ENCODE measurements around the gene GNG13.

The GNG13 gene

GRCh38 chr16:799948-800833 is at the start of gene GNG13:
Gene GNG13, minus strand, starts transcription at chr16:800734. Its CDS starts 1,657 bp downstream, at chr16:799077.
- no peaks in the 10 kb centered on the region for H3K9me3 ChIP-seq (ENCODE audit: low read length)
- peaks cover 10% of the 10 kb centered on the region for H3K27me3 ChIP-seq (ENCODE audit: insufficient read depth, low read length)
- H2AFZ ChIP-seq (ENCODE audit: low read depth, low read length): no peak within 1 kb of the TSS
- no peak within 1 kb of the TSS for H3K4me3 ChIP-seq (ENCODE audit: low read length)
- peaks cover 12% of the 10 kb centered on the region for H3K36me3 ChIP-seq (ENCODE audit: insufficient read depth, low read length)
- H3K4me1 ChIP-seq (ENCODE audit: insufficient read depth, low read length): peaks cover 9% of the 10 kb centered on the region

GRCh38 chr16:848510-849253 is 48.1 kb upstream of the GNG13 start:
- Histone ChIP-seq H2AFZ (ENCODE audit: low read depth, low read length) (no peak overlapping the region), H3K36me3 (ENCODE audit: insufficient read depth, low read length) (no peaks in the 10 kb centered on the region), H3K4me3 (ENCODE audit: low read length) (no peak overlapping the region), H3K4me1 (ENCODE audit: insufficient read depth, low read length) (no peaks in the 10 kb centered on the region), H3K9me3 (ENCODE audit: low read length) (peaks cover 27% of the 10 kb centered on the region), H3K27me3 (ENCODE audit: insufficient read depth, low read length) (no peaks in the 10 kb centered on the region)

- Histone ChIP-seq H2AFZ (ENCODE audit: low read depth, low read length) (no peak overlapping the region), H3K4me3 (ENCODE audit: low read length) (no peak overlapping the region), H3K4me1 (ENCODE audit: insufficient read depth, low read length) (peaks cover under 1% of the 10 kb centered on the region), H3K9me3 (ENCODE audit: low read length) (peaks cover 27% of the 10 kb centered on the region), H3K36me3 (ENCODE audit: insufficient read depth, low read length) (no peaks in the 10 kb centered on the region), H3K27me3 (ENCODE audit: insufficient read depth, low read length) (no peaks in the 10 kb centered on the region)
Observed at GRCh38 chr16:847681-848445, 47.3 kb upstream of the GNG13 start.

- Histone ChIP-seq H3K4me3 (ENCODE audit: low read length) (no peak overlapping the region), H3K9me3 (ENCODE audit: low read length) (peaks cover 26% of the 10 kb centered on the region), H2AFZ (ENCODE audit: low read depth, low read length) (no peak overlapping the region), H3K36me3 (ENCODE audit: insufficient read depth, low read length) (no peaks in the 10 kb centered on the region), H3K27me3 (ENCODE audit: insufficient read depth, low read length) (no peaks in the 10 kb centered on the region), H3K4me1 (ENCODE audit: insufficient read depth, low read length) (peaks cover 8% of the 10 kb centered on the region)
Observed at GRCh38 chr16:847151-847550, 46.6 kb upstream of the GNG13 start.

GRCh38 chr16:845351-845745 is 44.8 kb upstream of the GNG13 start:
- H3K9me3 ChIP-seq (ENCODE audit: low read length): peaks cover 17% of the 10 kb centered on the region
- H3K4me3 ChIP-seq (ENCODE audit: low read length): no peak overlapping the region
- peaks cover 12% of the 10 kb centered on the region for H3K4me1 ChIP-seq (ENCODE audit: insufficient read depth, low read length)
- no peaks in the 10 kb centered on the region for H3K36me3 ChIP-seq (ENCODE audit: insufficient read depth, low read length)
- no peaks in the 10 kb centered on the region for H3K27me3 ChIP-seq (ENCODE audit: insufficient read depth, low read length)
- H2AFZ ChIP-seq (ENCODE audit: low read depth, low read length): no peak overlapping the region

DNA sequence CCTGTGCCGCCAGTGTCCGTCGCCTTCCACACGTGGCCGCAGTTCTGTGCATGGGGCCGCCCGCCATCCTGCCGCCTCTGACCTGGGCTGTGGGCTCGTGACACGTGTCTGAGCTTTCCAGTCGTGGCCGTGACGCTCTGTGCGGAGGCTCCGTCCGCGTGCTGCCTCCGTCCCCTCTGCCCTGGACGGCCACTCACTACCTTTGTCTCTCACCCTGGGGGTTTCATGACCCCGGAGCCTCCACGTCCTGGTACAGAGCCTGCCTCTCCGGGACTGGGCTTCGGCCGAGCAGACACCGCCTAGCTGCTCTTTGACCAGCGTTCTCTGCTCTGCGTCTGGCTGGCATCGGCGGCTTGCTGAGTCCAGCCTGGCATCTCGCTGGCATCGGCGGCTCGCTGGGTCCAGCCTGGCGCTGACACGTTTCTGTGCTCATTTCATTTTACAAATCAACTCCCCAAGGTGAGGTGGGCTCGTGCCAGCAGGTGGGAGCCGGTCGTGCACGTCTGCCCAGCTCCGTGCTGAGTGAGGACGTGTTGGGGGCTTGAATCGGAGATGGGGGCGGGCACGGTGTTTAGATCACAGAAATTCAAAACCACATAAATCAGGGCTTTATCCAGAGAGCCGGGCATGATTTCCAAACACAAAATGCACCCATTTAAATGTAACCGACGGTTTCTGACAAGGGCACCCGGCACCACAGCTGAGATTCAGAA is 44.3 kb upstream of the GNG13 start:
- H3K4me3 ChIP-seq (ENCODE audit: low read length): no peak overlapping the region
- peaks cover 12% of the 10 kb centered on the region for H3K9me3 ChIP-seq (ENCODE audit: low read length)
- no peak overlapping the region for H2AFZ ChIP-seq (ENCODE audit: low read depth, low read length)
- no peaks in the 10 kb centered on the region for H3K27me3 ChIP-seq (ENCODE audit: insufficient read depth, low read length)
- H3K36me3 ChIP-seq (ENCODE audit: insufficient read depth, low read length): no peaks in the 10 kb centered on the region
- peaks cover 12% of the 10 kb centered on the region for H3K4me1 ChIP-seq (ENCODE audit: insufficient read depth, low read length)

- Histone ChIP-seq H2AFZ (ENCODE audit: low read depth, low read length) (no peak overlapping the region), H3K4me1 (ENCODE audit: insufficient read depth, low read length) (peaks cover 12% of the 10 kb centered on the region), H3K36me3 (ENCODE audit: insufficient read depth, low read length) (no peaks in the 10 kb centered on the region), H3K4me3 (ENCODE audit: low read length) (no peak overlapping the region), H3K9me3 (ENCODE audit: low read length) (peaks cover 7% of the 10 kb centered on the region), H3K27me3 (ENCODE audit: insufficient read depth, low read length) (no peaks in the 10 kb centered on the region)
Observed at GRCh38 chr16:843771-844170, 43.2 kb upstream of the GNG13 start.

DNA sequence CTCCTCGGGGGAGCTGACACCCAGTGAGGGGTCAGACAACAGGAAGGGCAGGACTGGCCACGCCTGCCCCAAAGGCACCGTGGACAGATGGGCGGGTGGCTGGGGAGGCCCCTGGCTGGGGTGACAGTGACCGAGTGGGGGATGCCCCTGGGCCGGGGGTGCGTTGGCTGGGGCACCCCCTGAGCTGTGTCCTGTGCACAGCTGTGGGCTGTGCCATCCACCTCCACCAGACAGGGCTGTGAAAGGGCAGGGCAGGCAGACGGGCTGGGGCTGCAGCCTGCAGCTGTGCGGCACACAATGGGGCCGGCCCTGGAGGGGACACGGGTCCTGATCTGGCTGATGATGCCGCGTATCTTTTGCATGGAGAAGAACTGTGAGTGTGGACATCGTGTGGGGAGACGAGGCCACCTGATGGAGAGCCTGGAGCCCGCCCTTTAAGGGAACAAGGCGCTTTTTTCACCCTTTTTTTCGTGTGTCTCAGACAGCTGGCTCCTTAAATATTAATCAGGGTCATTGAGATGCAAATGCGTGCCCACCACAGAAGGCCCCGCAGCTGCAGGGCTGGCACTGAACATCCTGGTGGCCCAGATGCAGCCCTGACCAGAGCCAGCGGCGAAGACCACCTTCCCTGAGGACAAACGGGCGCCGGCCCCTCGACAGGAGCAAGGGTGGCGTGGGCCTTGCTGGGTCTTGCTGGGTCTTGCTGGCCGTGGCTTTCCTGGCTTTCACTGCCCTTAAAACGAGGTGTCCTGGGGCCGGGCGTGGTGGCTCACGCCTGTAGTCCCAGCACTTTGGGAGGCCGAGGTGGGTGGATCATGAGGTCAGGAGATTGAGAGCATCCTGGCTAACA is 42.4 kb upstream of the GNG13 start:
- Histone ChIP-seq H3K27me3 (ENCODE audit: insufficient read depth, low read length) (no peaks in the 10 kb centered on the region), H2AFZ (ENCODE audit: low read depth, low read length) (no peak overlapping the region), H3K4me3 (ENCODE audit: low read length) (no peak overlapping the region), H3K36me3 (ENCODE audit: insufficient read depth, low read length) (no peaks in the 10 kb centered on the region), H3K4me1 (ENCODE audit: insufficient read depth, low read length) (peaks cover 12% of the 10 kb centered on the region), H3K9me3 (ENCODE audit: low read length) (peaks cover 4% of the 10 kb centered on the region)

- Histone ChIP-seq H3K4me1 (ENCODE audit: insufficient read depth, low read length) (peaks cover 12% of the 10 kb centered on the region), H2AFZ (ENCODE audit: low read depth, low read length) (no peak overlapping the region), H3K9me3 (ENCODE audit: low read length) (peaks cover 2% of the 10 kb centered on the region), H3K4me3 (ENCODE audit: low read length) (no peak overlapping the region), H3K36me3 (ENCODE audit: insufficient read depth, low read length) (no peaks in the 10 kb centered on the region), H3K27me3 (ENCODE audit: insufficient read depth, low read length) (no peaks in the 10 kb centered on the region)
Observed at GRCh38 chr16:842061-842476, 41.5 kb upstream of the GNG13 start.

GRCh38 chr16:841455-842060 is 41.0 kb upstream of the GNG13 start:
- H2AFZ ChIP-seq (ENCODE audit: low read depth, low read length): no peak overlapping the region
- H3K27me3 ChIP-seq (ENCODE audit: insufficient read depth, low read length): no peaks in the 10 kb centered on the region
- H3K4me1 ChIP-seq (ENCODE audit: insufficient read depth, low read length): peaks cover 12% of the 10 kb centered on the region
- H3K36me3 ChIP-seq (ENCODE audit: insufficient read depth, low read length): no peaks in the 10 kb centered on the region
- H3K4me3 ChIP-seq (ENCODE audit: low read length): no peak overlapping the region
- H3K9me3 ChIP-seq (ENCODE audit: low read length): peaks cover 2% of the 10 kb centered on the region

- Histone ChIP-seq H2AFZ (ENCODE audit: low read depth, low read length) (no peak overlapping the region), H3K4me1 (ENCODE audit: insufficient read depth, low read length) (peaks cover 12% of the 10 kb centered on the region), H3K36me3 (ENCODE audit: insufficient read depth, low read length) (no peaks in the 10 kb centered on the region), H3K9me3 (ENCODE audit: low read length) (peaks cover 6% of the 10 kb centered on the region), H3K27me3 (ENCODE audit: insufficient read depth, low read length) (no peaks in the 10 kb centered on the region), H3K4me3 (ENCODE audit: low read length) (no peak overlapping the region)
Observed at GRCh38 chr16:840561-841454, 40.3 kb upstream of the GNG13 start.
